Neutrophil (primary cell): Measurements from ENCODE around the gene KHSRP.

ENCODE experiments used
- H3K27ac ChIP-seq: fragments of 200-600 bp; sonication (generic); 2 replicates; pipeline ENCODE4 v1.5.1; 2016; ENCODE audit warnings: mild to moderate bottlenecking, moderate library complexity
- H3K27me3 ChIP-seq: fragments of 200-600 bp; sonication (generic); 2 replicates; pipeline ENCODE4 v1.6.0; 2016; ENCODE audit warnings: mild to moderate bottlenecking
- H3K36me3 ChIP-seq: fragments of 200-600 bp; sonication (generic); 2 replicates; pipeline ENCODE4 v1.5.1; 2017
- H3K4me1 ChIP-seq, 2 experiments: fragments of 200-600 bp in 1 of 2; sonication (generic) in 1 of 2; 1 replicate in 1 of 2; 2 replicates in 1 of 2; pipeline versions ENCODE4 v1.5.1 to v1.6.1; 2013 to 2016; ENCODE audit warnings: low read depth in 1 of 2, low read length in 1 of 2, mild to moderate bottlenecking in 1 of 2, moderate library complexity in 1 of 2; ENCODE audit not compliant: control insufficient read depth in 1 of 2, insufficient read depth in 1 of 2
- H3K4me3 ChIP-seq, 2 experiments: fragments of 200-600 bp in 1 of 2; sonication (generic) in 1 of 2; 1 replicate in 1 of 2; 2 replicates in 1 of 2; pipeline ENCODE4 v1.5.1; 2013 to 2016; ENCODE audit warnings: low read depth in 1 of 2, low read length in 1 of 2, mild to moderate bottlenecking in 1 of 2, moderate library complexity in 1 of 2
- H3K9me3 ChIP-seq: fragments of 200-600 bp; sonication (generic); 2 replicates; pipeline ENCODE4 v1.5.1; 2016
- CTCF ChIP-seq: fragments of 200-600 bp; sonication (generic); IDR thresholded peaks from 2 replicates; pipeline ENCODE4 v1.5.1; 2016; ENCODE audit warnings: antibody characterized with exemption

Gene KHSRP

GRCh38 chr19:6373096-6373812 lies 51.4 kb downstream of the KHSRP start:
- peak overlapping the region; percentile 94 to 100 for H3K4me3 ChIP-seq
- peaks cover 12 to 25% of the 10 kb centered on the region in 2 experiments for H3K4me1 ChIP-seq
- H3K27me3 ChIP-seq: no peaks in the 10 kb centered on the region
- peak overlapping the region; percentile 100 for H3K27ac ChIP-seq
- H3K9me3 ChIP-seq: no peaks in the 10 kb centered on the region
- no peak for TF ChIP-seq CTCF
- H3K36me3 ChIP-seq: peaks cover 10% of the 10 kb centered on the region

- H3K27me3 ChIP-seq: no peaks in the 10 kb centered on the region
- H3K9me3 ChIP-seq: no peaks in the 10 kb centered on the region
- H3K4me3 ChIP-seq: peak within 1 kb of the TSS; percentile 94 to 100
- TF ChIP-seq CTCF: no peak
- peak within 1 kb of the TSS; percentile 100 for H3K27ac ChIP-seq
- peaks cover 10% of the 10 kb centered on the region for H3K36me3 ChIP-seq
- H3K4me1 ChIP-seq: peaks cover 12 to 25% of the 10 kb centered on the region in 2 experiments
These were observed 52.0 kb downstream of the KHSRP start, which contains the start of gene ALKBH7 for GRCh38 chr19:6372594-6373095. Gene ALKBH7 (plus strand): TSS chr19:6372794. CDS start chr19:6372821, 27 bp downstream.

- Histone ChIP-seq H3K4me1 (peaks cover 19 to 33% of the 10 kb centered on the region in 2 experiments), H3K4me3 (no peak overlapping the region), H3K9me3 (no peaks in the 10 kb centered on the region), H3K27ac (no peak overlapping the region), H3K27me3 (no peaks in the 10 kb centered on the region), H3K36me3 (peaks cover 19% of the 10 kb centered on the region)
- no peak for TF ChIP-seq CTCF
These were observed 60.3 kb downstream of the KHSRP start for GRCh38 chr19:6364353-6364752.
